HCT116 (cell line): Measurements from ENCODE around the gene EIF2B5. TPM values are rescaled to one million over a fixed set of nuclear protein-coding genes. Genes with fewer than 3 reads are reported as not detected.

Source experiments
- ATAC-seq: fragments of 200-7000 bp; cut with Tn5 transposase; 2 replicates; pipeline ENCODE4 v1.9.1; 2020; ENCODE audit warnings: mild to moderate bottlenecking, moderate library complexity
- BruUV-seq: library from RNA; stranded (reverse); fragments of 400-500 nt; replicated peaks from 2 replicates; lab custom pipeline; 2021; lab: Mats Ljungman, UMichigan
- CTCF ChIA-PET: fragments of 300-600 bp; sonication (Branson Sonifier 250); formaldehyde crosslinking; loops from one replicate; lab custom pipeline; 2021; ENCODE audit warnings: antibody characterized with exemption; lab: Charles Lee
- POLR2A ChIA-PET: fragments of 300-600, 350-600 bp; sonication (Branson Sonifier 250); formaldehyde crosslinking; loops from one replicate; lab custom pipeline; 2021; ENCODE audit warnings: antibody characterized with exemption; lab: Charles Lee
- RAD21 ChIA-PET, 2 experiments: fragments of 300-600 bp; sonication (Branson Sonifier 250); formaldehyde crosslinking; loops; one replicate each; lab custom pipeline; 2023; ENCODE audit warnings: low total read pairs in 2 of 2; ENCODE audit not compliant: uncharacterized antibody in 2 of 2, unreplicated experiment in 2 of 2, low non-redundant PET in 1 of 2; lab: Charles Lee
- DNase-seq: peaks from one replicate; pipeline ENCODE4 v3.0.0-alpha.2; 2010; ENCODE audit warnings: low read depth, low spot score
- H2AFZ ChIP-seq: fragments of 200-600 bp; shearing (Covaris generic), sonication (generic); 2 replicates; pipeline ENCODE4 v1.6.1; 2017; ENCODE audit warnings: low read depth, mixed run types, mixed read lengths, antibody characterized with exemption, low read length; ENCODE audit not compliant: poor library complexity, severe bottlenecking
- H3K27ac ChIP-seq: 2 replicates; pipeline ENCODE4 v1.5.1; 2012; ENCODE audit warnings: low read depth, low read length
- H3K27me3 ChIP-seq: fragments of 200-600 bp; sonication (generic); 2 replicates; pipeline ENCODE4 v1.6.1; 2016; ENCODE audit warnings: mixed run types, low read length, mixed read lengths; ENCODE audit not compliant: insufficient read depth
- H3K36me3 ChIP-seq, 2 experiments: fragments of 200-500 bp in 1 of 2; fragments of 200-600 bp in 1 of 2; sonication (Bioruptor generic) in 1 of 2; sonication (generic) in 1 of 2; 2 replicates each; pipeline versions ENCODE4 v1.5.1 to v1.6.1; 2014 to 2016; ENCODE audit warnings: low read length in 2 of 2, inconsistent platforms in 1 of 2, mixed read lengths in 1 of 2, mixed run types in 1 of 2; ENCODE audit not compliant: insufficient read depth in 2 of 2, control insufficient read depth in 1 of 2
- H3K4me1 ChIP-seq, 2 experiments: fragments of 200-600 bp in 1 of 2; sonication (generic) in 1 of 2; 2 replicates each; pipeline versions ENCODE4 v1.5.1 to v1.6.1; 2012 to 2017; ENCODE audit warnings: low read length in 2 of 2, inconsistent platforms in 1 of 2, mild to moderate bottlenecking in 1 of 2, mixed read lengths in 1 of 2, mixed run types in 1 of 2, moderate library complexity in 1 of 2; ENCODE audit not compliant: insufficient read depth in 2 of 2, control insufficient read depth in 1 of 2
- H3K4me2 ChIP-seq: fragments of 200-600 bp; sonication (generic); 2 replicates; pipeline ENCODE4 v1.6.1; 2017; ENCODE audit warnings: mixed run types, low read length, mixed read lengths
- H3K4me3 ChIP-seq, 2 experiments: fragments of 200-600 bp in 1 of 2; sonication (generic) in 1 of 2; replicated peaks in 1 of 2; 2 replicates each; pipeline ENCODE4 v1.5.1; 2011 to 2016; ENCODE audit warnings: low read length in 2 of 2, control low read depth in 1 of 2, low read depth in 1 of 2, mild to moderate bottlenecking in 1 of 2, mixed read lengths in 1 of 2, mixed run types in 1 of 2
- H3K79me2 ChIP-seq: fragments of 200-600 bp; sonication (generic); 2 replicates; pipeline ENCODE4 v1.6.1; 2017; ENCODE audit warnings: mild to moderate bottlenecking, mixed run types, low read length, moderate library complexity, mixed read lengths; ENCODE audit not compliant: insufficient read depth
- H3K9ac ChIP-seq: fragments of 200-600 bp; sonication (generic); 2 replicates; pipeline ENCODE4 v1.6.1; 2016; ENCODE audit warnings: low read length, mixed read lengths
- H3K9me2 ChIP-seq: fragments of 200-600 bp; sonication (generic), shearing (Covaris generic); 2 replicates; pipeline ENCODE4 v1.6.1; 2017; ENCODE audit warnings: mixed run types, mild to moderate bottlenecking, moderate library complexity; ENCODE audit not compliant: insufficient read depth
- H3K9me3 ChIP-seq, 2 experiments: fragments of 200-500 bp in 1 of 2; fragments of 200-600 bp in 1 of 2; sonication (Bioruptor generic) in 1 of 2; sonication (generic) in 1 of 2; 2 replicates each; pipeline ENCODE4 v1.6.1; 2014 to 2017; ENCODE audit warnings: low read length in 2 of 2, mixed read lengths in 2 of 2, inconsistent platforms in 1 of 2, low read depth in 1 of 2, mild to moderate bottlenecking in 1 of 2, mixed run types in 1 of 2, moderate library complexity in 1 of 2; ENCODE audit not compliant: control insufficient read depth in 1 of 2, insufficient read depth in 1 of 2
- H4K20me1 ChIP-seq: fragments of 200-600 bp; sonication (generic), shearing (Covaris generic); 2 replicates; pipeline ENCODE4 v1.6.1; 2017; ENCODE audit warnings: mixed run types, mild to moderate bottlenecking, moderate library complexity; ENCODE audit not compliant: insufficient read depth
- CEBPB ChIP-seq: IDR thresholded peaks from 2 replicates; pipeline ENCODE4 v1.6.1; 2012; ENCODE audit warnings: low read depth
- CTCF ChIP-seq, 3 experiments: fragments of 200-600 bp in 1 of 3; sonication (generic) in 1 of 3; IDR thresholded peaks in 2 of 3; conservative IDR thresholded peaks in 1 of 3; 2 replicates each; pipeline ENCODE4 v1.5.1; 2012 to 2017; ENCODE audit warnings: low read depth in 2 of 3, low read length in 2 of 3, antibody characterized with exemption in 1 of 3, borderline replicate concordance in 1 of 3, control low read depth in 1 of 3, mild to moderate bottlenecking in 1 of 3, mixed read lengths in 1 of 3, mixed run types in 1 of 3, moderate library complexity in 1 of 3; ENCODE audit not compliant: insufficient read depth in 1 of 3
- EGR1 ChIP-seq: IDR thresholded peaks from 2 replicates; pipeline ENCODE4 v1.6.1; 2012; ENCODE audit warnings: low read depth
- ELF1 ChIP-seq: IDR thresholded peaks from 2 replicates; pipeline ENCODE4 v1.6.1; 2012; ENCODE audit warnings: low read depth, borderline replicate concordance
- EZH2 ChIP-seq: fragments of 200-600 bp; sonication (generic); IDR thresholded peaks from 2 replicates; pipeline ENCODE4 v1.6.1; 2017; ENCODE audit warnings: antibody characterized with exemption, mixed run types
- EZH2phosphoT487 ChIP-seq: fragments of 200-600 bp; IDR thresholded peaks from 2 replicates; pipeline ENCODE4 v1.6.1; 2018; ENCODE audit warnings: antibody characterized with exemption, borderline replicate concordance
- JUND ChIP-seq: IDR thresholded peaks from 2 replicates; pipeline ENCODE4 v1.6.1; 2012
- POLR2A ChIP-seq: IDR thresholded peaks from 2 replicates; pipeline ENCODE4 v1.7.0; 2011; ENCODE audit warnings: borderline replicate concordance; ENCODE audit not compliant: insufficient read depth, insufficient read length; ENCODE audit errors: extremely low read depth
- POLR2AphosphoS5 ChIP-seq: IDR thresholded peaks from 2 replicates; pipeline ENCODE4 v1.6.1; 2011; ENCODE audit warnings: mild to moderate bottlenecking, low read depth, low read length, moderate library complexity
- SIN3A ChIP-seq: IDR thresholded peaks from 2 replicates; pipeline ENCODE4 v1.6.1; 2012; ENCODE audit warnings: low read depth
- SRF ChIP-seq: IDR thresholded peaks from 2 replicates; pipeline ENCODE4 v1.6.1; 2012; ENCODE audit warnings: low read depth
- TCF7L2 ChIP-seq: IDR thresholded peaks from 2 replicates; pipeline ENCODE4 v1.7.0; 2011; ENCODE audit warnings: borderline replicate concordance, inconsistent platforms; ENCODE audit not compliant: insufficient read depth, insufficient read length; ENCODE audit errors: extremely low read depth
- YY1 ChIP-seq: IDR thresholded peaks from 2 replicates; pipeline ENCODE4 v1.6.1; 2011; ENCODE audit warnings: low read length, low read depth, moderate library complexity, mild to moderate bottlenecking; ENCODE audit not compliant: insufficient replicate concordance; ENCODE audit errors: extremely low read depth
- ZBTB33 ChIP-seq: IDR thresholded peaks from 2 replicates; pipeline ENCODE4 v1.6.1; 2011; ENCODE audit warnings: mild to moderate bottlenecking, low read length, moderate library complexity; ENCODE audit not compliant: insufficient replicate concordance; ENCODE audit errors: extremely low read depth
- ZFX ChIP-seq: fragments of 450-650 bp; IDR thresholded peaks from 2 replicates; pipeline ENCODE4 v1.6.1; 2017
- ZNF274 ChIP-seq: fragments of 200-500 bp; sonication (Bioruptor generic); IDR thresholded peaks from 2 replicates; pipeline ENCODE4 v1.6.1; 2014; ENCODE audit warnings: mild to moderate bottlenecking, low read depth, low read length, inconsistent platforms
- intact Hi-C: fragments of 100-400 bp; cut with micrococcal nuclease; formaldehyde crosslinking; loops from 2 replicates; pipeline ENCODE4 v1.10.0; 2022
- total RNA-seq: library from RNA; stranded (reverse); gene quantifications from one replicate; pipeline ENCODE4 v1.2.1, GENCODE V29; 2021; ENCODE audit not compliant: unreplicated experiment
- TF ChIP-seq, protein P1 (sequence below): IDR thresholded peaks from 2 replicates; pipeline ENCODE4 v1.6.1; 2012
- TF ChIP-seq, protein P2 (sequence below): IDR thresholded peaks from 2 replicates; pipeline ENCODE4 v1.6.1; 2012

The EIF2B5 gene
- total RNA-seq, 1 experiment from 2014 or later = 50.3 TPM

- Histone ChIP-seq H3K9me2 (no peaks in the 10 kb centered on the region), H3K4me3 (no peak overlapping the region), H4K20me1 (no peaks in the 10 kb centered on the region), H3K4me2 (no peak overlapping the region), H3K79me2 (peaks cover 48% of the 10 kb centered on the region), H3K9ac (no peak overlapping the region), H3K4me1 (peaks cover 6 to 20% of the 10 kb centered on the region in 2 experiments), H3K27me3 (no peaks in the 10 kb centered on the region), H3K9me3 (no peaks in the 10 kb centered on the region), H3K27ac (no peak overlapping the region), H2AFZ (no peak overlapping the region), H3K36me3 (peaks cover 56 to 61% of the 10 kb centered on the region in 2 experiments)
- ChIA-PET POLR2A (no interaction called here), RAD21 (no interaction called here), CTCF (no interaction called here)
- no peak for ATAC-seq
- BruUV-seq = no TSS peak
- DNase-seq = no peak
- TF ChIP-seq ZFX (no peak), POLR2AphosphoS5 (no peak), TCF7L2 (no peak), YY1 (no peak), ELF1 (no peak), POLR2A (no peak), CEBPB (no peak), ZNF274 (no peak), ZBTB33 (no peak), CTCF (IDR thresholded peaks at IDR 0.05 in 2 of 3, conservative IDR thresholded peaks at IDR 0.05 in 1 of 3; ENCODE audit: borderline replicate concordance in 1 of 3, insufficient read depth in 1 of 3, low read depth in 2 of 3, low read length in 2 of 3) (no peak), EZH2phosphoT487 (no peak), SRF (no peak), JUND (no peak), EGR1 (no peak), EZH2 (no peak), SIN3A (no peak)
- TF ChIP-seq, protein P1, sequence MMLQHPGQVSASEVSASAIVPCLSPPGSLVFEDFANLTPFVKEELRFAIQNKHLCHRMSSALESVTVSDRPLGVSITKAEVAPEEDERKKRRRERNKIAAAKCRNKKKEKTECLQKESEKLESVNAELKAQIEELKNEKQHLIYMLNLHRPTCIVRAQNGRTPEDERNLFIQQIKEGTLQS = no peak
- TF ChIP-seq, protein P2, sequence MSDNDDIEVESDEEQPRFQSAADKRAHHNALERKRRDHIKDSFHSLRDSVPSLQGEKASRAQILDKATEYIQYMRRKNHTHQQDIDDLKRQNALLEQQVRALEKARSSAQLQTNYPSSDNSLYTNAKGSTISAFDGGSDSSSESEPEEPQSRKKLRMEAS = no peak
- intact Hi-C loops = no loop called here
Measured at GRCh38 chr3:184189421-184189820, 54.3 kb downstream of the EIF2B5 start.
